NCI-H82 (cell line): Measurements from ENCODE around the gene MANBA.
A peak's percentile ranks its signal among the peaks of the same experiment; 100 is the strongest.
"Not testable (repeated sequence)": the region's sequence is repeated elsewhere in the genome, so short reads cannot be mapped to it uniquely, and the experiment has no call there.

Experiments used
- DNase-seq: peaks from one replicate; lab custom pipeline; 2025; lab: John Stamatoyannopoulos, UW

The MANBA gene

GRCh38 chr4:102619776-102620631 lies 140.8 kb downstream of the MANBA start:
- not testable (repeated sequence) for DNase-seq

GRCh38 chr4:102619021-102619420 lies 141.7 kb downstream of the MANBA start:
- not testable (repeated sequence) for DNase-seq

- DNase-seq = peak; percentile 39
Observed at GRCh38 chr4:102616636-102617035, 144.1 kb downstream of the MANBA start.

- DNase-seq = no peak
Observed at GRCh38 chr4:102614801-102615200, 146.0 kb downstream of the MANBA start.

- no peak for DNase-seq
Observed at GRCh38 chr4:102612824-102613366, 147.9 kb downstream of the MANBA start.

- no peak for DNase-seq
Observed at GRCh38 chr4:102612210-102612609, 148.6 kb downstream of the MANBA start.

GRCh38 chr4:102610476-102610875 lies 150.3 kb downstream of the MANBA start:
- peak; percentile 80 for DNase-seq

- peak; percentile 29 for DNase-seq
Observed at GRCh38 chr4:102610007-102610406, 150.8 kb downstream of the MANBA start.

DNA sequence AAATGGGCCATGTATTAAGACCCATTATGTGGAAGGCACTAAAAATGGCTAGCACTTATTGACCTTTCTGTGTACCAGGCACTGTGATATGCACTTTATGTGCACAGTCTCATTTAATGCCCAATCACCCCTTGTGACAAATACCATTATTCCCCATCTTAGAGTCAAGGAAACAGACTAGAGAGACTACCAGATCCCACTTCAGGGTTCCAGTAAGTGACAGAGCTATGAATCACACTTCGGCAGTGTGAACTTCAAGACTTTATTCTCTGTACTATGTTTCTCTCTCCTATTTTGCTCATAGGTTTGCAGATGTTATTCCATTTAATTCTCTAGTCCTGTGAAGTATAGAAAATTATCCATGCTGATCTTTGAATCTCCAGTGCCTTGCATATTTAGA lies 152.6 kb downstream of the MANBA start:
- no peak for DNase-seq

GRCh38 chr4:102606846-102607450 lies 153.8 kb downstream of the MANBA start:
- DNase-seq = no peak

GRCh38 chr4:102606261-102606660 lies 154.5 kb downstream of the MANBA start:
- no peak for DNase-seq

DNA sequence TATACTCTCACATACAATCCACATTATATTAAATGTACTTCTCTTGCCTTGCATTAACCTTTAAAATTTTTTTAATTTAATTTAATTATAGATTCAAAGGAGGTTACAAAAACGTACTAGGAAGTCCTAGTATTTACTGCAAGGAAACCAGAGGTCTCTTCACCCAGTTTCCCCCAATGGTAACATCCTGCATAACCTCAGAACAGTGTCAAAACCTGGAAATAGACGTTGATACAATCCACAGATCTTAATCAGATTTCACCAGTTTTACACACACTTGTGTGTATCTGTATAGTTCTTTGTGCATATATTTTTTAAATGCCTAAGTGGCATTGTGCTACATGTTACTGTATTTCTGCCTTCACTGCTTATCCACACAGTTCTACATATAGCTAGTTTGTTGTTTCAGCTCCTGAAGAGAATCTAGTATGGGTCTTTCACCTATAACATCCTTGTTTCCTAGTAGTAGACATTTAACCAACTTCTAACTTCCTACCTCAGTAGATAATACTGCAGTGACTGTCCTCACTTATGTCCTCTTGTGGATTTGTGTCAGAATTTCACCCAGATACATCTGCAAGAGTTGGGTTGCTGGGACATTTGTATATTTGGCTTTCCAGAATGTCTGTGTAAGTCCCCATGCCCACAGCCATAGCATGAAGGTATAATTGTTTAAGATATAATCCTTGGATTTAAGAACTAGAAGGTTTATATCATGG lies 156.4 kb downstream of the MANBA start:
- no peak for DNase-seq

DNA sequence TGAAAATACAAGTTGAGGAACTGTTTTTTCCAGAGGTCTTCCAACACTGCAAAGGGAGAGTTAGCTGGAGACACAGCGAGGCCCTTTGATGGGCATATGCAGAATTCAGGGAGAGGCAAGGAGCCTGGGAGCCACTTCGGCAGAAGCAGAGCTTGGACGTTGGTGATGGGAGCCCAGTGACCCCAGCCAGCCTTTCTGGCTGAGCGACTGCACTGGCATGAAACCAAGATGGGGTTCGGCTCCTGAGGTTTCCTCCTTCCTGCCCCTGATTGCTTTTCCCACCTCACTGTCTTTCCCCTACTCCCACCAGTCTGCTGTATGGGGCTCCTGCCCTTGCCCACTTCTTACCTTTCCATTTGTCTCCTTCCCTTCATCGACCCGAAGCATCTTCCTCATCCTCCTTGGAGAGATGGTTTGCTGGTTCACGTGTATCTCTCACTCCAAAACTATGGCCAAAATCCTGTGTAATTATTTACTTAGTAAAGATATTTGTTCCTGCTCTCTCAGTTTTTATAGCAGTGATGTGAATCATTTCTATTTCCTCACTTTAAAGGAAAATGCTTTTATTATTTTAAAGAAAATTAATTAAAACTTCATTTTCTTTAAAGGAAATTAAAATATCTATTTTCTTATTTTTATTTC lies 159.1 kb downstream of the MANBA start:
- DNase-seq = no peak

- no peak for DNase-seq
Observed at GRCh38 chr4:102600689-102601088, 160.1 kb downstream of the MANBA start.

- DNase-seq = no peak
Observed at GRCh38 chr4:102599886-102600285, 160.9 kb downstream of the MANBA start.

DNA sequence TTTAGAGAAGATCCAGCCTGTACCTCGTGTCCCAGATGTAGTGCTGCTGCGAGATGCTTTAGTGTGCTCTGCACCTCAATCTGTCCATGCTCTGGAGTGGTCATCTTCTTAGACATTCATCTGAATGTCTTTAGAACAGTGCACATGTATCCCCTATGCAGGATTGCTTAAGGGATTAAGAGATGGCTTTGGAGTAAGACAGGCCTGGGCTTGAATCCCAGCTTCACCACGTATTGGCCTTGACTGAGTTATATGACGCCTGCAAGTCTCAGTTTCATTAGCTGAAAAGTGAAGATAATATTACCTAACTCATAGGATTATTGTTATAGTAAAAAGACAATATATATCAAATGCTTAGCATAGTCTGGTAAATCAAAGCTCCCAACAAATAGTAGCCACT lies 161.3 kb downstream of the MANBA start:
- DNase-seq = peak; percentile 26

GRCh38 chr4:102598762-102599374 lies 161.9 kb downstream of the MANBA start:
- no peak for DNase-seq

DNA sequence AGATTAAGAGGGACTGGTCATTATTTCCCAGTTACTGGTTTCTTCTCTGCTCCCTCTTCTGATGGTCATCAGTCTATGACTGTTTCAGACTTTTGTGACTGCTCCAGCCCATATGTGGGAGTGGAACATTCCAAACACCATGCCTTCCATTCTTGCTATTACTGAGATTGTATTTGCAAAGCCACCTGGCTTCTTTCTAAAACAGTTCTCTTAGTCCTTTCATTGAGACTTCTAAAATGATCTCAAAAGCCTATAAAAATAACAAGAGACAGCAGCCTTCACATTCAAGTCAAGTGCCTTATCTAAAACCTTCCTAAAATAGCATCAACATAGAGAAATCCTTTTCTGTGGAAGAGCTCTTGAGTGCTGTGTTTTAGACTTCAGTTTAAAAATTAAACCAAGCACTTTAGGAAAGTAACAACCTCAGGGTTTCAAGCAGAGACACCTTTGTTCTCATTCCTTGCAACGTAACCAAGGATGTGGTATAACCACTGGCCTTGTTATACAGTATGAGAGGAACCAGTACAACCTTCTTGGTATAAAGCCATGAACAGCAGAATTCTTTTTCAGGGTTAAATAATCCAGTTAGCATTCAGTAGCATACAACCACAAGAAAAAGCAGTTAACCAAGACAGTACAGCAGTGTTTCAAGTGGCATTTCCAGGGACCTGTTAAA lies 162.5 kb downstream of the MANBA start:
- no peak for DNase-seq

DNA sequence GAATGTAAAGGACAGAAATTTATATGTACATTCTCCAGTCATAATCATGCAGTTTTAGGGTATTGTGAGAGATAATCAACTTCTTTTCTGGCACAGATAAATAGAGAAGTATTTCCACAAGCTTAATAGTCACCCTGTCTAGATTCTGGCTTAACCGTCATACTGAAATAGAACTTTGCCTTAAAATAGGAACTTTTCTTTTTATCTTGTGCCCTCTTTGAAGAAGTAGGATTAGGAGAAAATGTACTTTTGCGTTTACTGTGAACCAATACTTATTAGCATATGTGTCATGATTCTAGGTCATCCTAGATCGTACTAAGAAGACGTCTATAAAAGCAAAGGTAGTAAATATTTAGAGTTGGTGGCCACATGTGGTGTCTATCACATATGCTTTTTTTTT lies 164.2 kb downstream of the MANBA start:
- DNase-seq = no peak

- DNase-seq = no peak
Observed at GRCh38 chr4:102594000-102594399, 166.8 kb downstream of the MANBA start.

DNA sequence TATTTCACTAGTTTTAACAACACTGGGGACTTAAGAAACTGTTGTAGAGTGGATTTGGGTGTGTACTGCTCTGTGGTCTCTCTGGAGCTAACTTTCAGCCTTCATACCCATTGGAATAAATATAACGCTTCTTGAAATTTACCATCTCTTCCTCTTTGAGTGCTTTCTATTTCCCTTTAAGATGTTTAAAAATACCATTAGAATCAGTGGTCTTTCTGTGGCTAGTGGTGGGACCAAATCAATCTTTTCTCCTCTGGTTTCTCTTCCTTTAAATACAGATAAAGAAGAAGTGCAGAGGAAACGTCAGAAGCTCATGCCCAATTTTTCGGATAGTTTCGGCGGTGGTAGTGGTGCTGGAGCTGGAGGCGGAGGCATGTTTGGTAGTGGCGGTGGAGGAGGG lies 167.6 kb downstream of the MANBA start:
- no peak for DNase-seq
